Glutamatergic neuron (in vitro differentiated cells): Measurements from ENCODE around the gene SEC11A. TPM values are rescaled to one million over a fixed set of nuclear protein-coding genes. Genes with fewer than 3 reads are reported as not detected.

Source experiments
- DNase-seq: peaks from one replicate; pipeline ENCODE4 v3.0.0; 2022
- H3K27ac Mint-ChIP-seq: one replicate; pipeline ENCODE4 v1.8.0; 2020; ENCODE audit warnings: mild to moderate bottlenecking, mixed read lengths, inconsistent platforms; ENCODE audit not compliant: unreplicated experiment
- H3K27me3 Mint-ChIP-seq: one replicate; pipeline ENCODE4 v1.8.0; 2020; ENCODE audit warnings: mild to moderate bottlenecking, moderate library complexity, mixed read lengths, inconsistent platforms; ENCODE audit not compliant: unreplicated experiment
- H3K36me3 Mint-ChIP-seq: one replicate; pipeline ENCODE4 v1.8.0; 2020; ENCODE audit warnings: mild to moderate bottlenecking, mixed read lengths, inconsistent platforms; ENCODE audit not compliant: unreplicated experiment
- H3K4me1 Mint-ChIP-seq: one replicate; pipeline ENCODE4 v1.8.0; 2020; ENCODE audit warnings: mild to moderate bottlenecking, low read depth, mixed read lengths, inconsistent platforms; ENCODE audit not compliant: unreplicated experiment
- H3K4me3 Mint-ChIP-seq: one replicate; pipeline ENCODE4 v1.8.0; 2020; ENCODE audit warnings: mild to moderate bottlenecking, mixed read lengths, inconsistent platforms; ENCODE audit not compliant: unreplicated experiment
- H3K9me3 Mint-ChIP-seq: one replicate; pipeline ENCODE4 v1.8.0; 2020; ENCODE audit warnings: mild to moderate bottlenecking, moderate library complexity, mixed read lengths, inconsistent platforms; ENCODE audit not compliant: unreplicated experiment
- total RNA-seq: library from RNA; stranded (reverse); fragmentation: NEBNext Ultra II Directional; extraction: Animal tissue kit (Norgen Biotek cat#: 25700); gene quantifications from one replicate; pipeline ENCODE4 v1.2.1, GENCODE V29; 2021; ENCODE audit not compliant: unreplicated experiment
- TF ChIP-seq, protein P1 (sequence below): fragments of 200-600 bp; sonication (generic); IDR thresholded peaks from one replicate; pipeline ENCODE4 v1.5.0; 2021; ENCODE audit not compliant: partially characterized antibody, unreplicated experiment

Gene SEC11A
- total RNA-seq, 1 donor from 2014 or later, result 84.3 TPM

DNA sequence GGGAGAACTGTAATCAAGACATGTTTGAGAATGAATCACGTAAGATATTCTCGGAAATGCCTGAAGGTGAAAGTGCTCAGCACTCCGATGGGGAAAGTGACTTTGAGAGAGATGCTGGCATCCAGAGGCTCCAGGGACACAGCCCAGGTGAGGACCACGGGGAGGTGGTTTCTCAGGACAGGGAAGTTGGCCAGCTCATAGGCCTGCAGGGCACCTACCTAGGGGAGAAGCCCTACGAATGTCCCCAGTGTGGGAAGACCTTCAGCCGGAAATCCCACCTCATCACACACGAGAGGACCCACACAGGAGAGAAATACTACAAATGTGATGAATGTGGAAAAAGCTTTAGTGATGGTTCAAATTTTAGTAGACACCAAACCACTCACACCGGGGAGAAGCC is 95.3 kb downstream of the SEC11A start:
- H3K27me3 Mint-ChIP-seq, result peaks cover 13% of the 10 kb centered on the region
- H3K4me1 Mint-ChIP-seq, result no peaks in the 10 kb centered on the region
- peaks cover 30% of the 10 kb centered on the region for H3K9me3 Mint-ChIP-seq
- no peak for DNase-seq
- H3K4me3 Mint-ChIP-seq, result no peak overlapping the region
- H3K36me3 Mint-ChIP-seq, result peaks cover 44% of the 10 kb centered on the region
- TF ChIP-seq, protein P1, sequence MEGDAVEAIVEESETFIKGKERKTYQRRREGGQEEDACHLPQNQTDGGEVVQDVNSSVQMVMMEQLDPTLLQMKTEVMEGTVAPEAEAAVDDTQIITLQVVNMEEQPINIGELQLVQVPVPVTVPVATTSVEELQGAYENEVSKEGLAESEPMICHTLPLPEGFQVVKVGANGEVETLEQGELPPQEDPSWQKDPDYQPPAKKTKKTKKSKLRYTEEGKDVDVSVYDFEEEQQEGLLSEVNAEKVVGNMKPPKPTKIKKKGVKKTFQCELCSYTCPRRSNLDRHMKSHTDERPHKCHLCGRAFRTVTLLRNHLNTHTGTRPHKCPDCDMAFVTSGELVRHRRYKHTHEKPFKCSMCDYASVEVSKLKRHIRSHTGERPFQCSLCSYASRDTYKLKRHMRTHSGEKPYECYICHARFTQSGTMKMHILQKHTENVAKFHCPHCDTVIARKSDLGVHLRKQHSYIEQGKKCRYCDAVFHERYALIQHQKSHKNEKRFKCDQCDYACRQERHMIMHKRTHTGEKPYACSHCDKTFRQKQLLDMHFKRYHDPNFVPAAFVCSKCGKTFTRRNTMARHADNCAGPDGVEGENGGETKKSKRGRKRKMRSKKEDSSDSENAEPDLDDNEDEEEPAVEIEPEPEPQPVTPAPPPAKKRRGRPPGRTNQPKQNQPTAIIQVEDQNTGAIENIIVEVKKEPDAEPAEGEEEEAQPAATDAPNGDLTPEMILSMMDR, result no peak
- no peak overlapping the region for H3K27ac Mint-ChIP-seq

Other genes starting within 250 kb of the SEC11A start
- 40.0 TPM for gene ZSCAN2, start 115.1 kb downstream of the SEC11A start, total RNA-seq
- gene WDR73, start 61.9 kb downstream of the SEC11A start, total RNA-seq, result 19.5 TPM
- 6.9 TPM for gene NMB, start 57.9 kb downstream of the SEC11A start, total RNA-seq
- 42.3 TPM for gene ZNF592, start 32.5 kb upstream of the SEC11A start, total RNA-seq
- gene ALPK3, start 101.2 kb upstream of the SEC11A start, total RNA-seq, result 6.8 TPM
- gene SLC28A1, start 168.5 kb upstream of the SEC11A start, total RNA-seq, result 0.25 TPM